H1 (cell line): Measurements from ENCODE around the gene SLC7A10. TPM values are rescaled to one million over a fixed set of nuclear protein-coding genes. Genes with fewer than 3 reads are reported as not detected.
"Not testable (repeated sequence)": the region's sequence is repeated elsewhere in the genome, so short reads cannot be mapped to it uniquely, and the experiment has no call there.

Experiments used
- CTCF ChIA-PET: fragments of 300-600 bp; sonication (Branson Sonifier 250); formaldehyde crosslinking; loops from one replicate; lab custom pipeline; 2021; ENCODE audit not compliant: partially characterized antibody; lab: Charles Lee
- POLR2A ChIA-PET: fragments of 300-600 bp; sonication (Branson Sonifier 250); formaldehyde crosslinking; loops from one replicate; lab custom pipeline; 2021; ENCODE audit warnings: inconsistent platforms; ENCODE audit not compliant: partially characterized antibody; lab: Charles Lee
- DNase-seq, 2 experiments: peaks; one replicate each; pipeline versions ENCODE4 v3.0.0 to v3.0.0-alpha.2; 2010 to 2022; ENCODE audit warnings: low spot score in 2 of 2, low read depth in 1 of 2, mixed read lengths in 1 of 2
- FAIRE-seq: peaks from 2 replicates; lab custom pipeline; 2011; peaks lifted over from hg19 to GRCh38; lab: Jason Lieb, UNC
- H2AFZ ChIP-seq: 2 replicates; pipeline ENCODE4 v1.8.1; 2012; ENCODE audit warnings: low read length, inconsistent platforms
- H2AK5ac ChIP-seq: 2 replicates; pipeline ENCODE4 v1.6.1; 2013; ENCODE audit warnings: low read depth, low read length
- H2BK120ac ChIP-seq: replicated peaks from 2 replicates; pipeline ENCODE3; 2013; ENCODE audit warnings: low read depth, low read length, inconsistent platforms
- H2BK12ac ChIP-seq: 2 replicates; pipeline ENCODE4 v1.6.1; 2013; ENCODE audit warnings: low read depth, low read length
- H2BK15ac ChIP-seq: 2 replicates; pipeline ENCODE4 v1.6.1; 2013; ENCODE audit warnings: low read length
- H2BK20ac ChIP-seq: 2 replicates; pipeline ENCODE4 v1.6.1; 2013; ENCODE audit warnings: low read length
- H2BK5ac ChIP-seq: 2 replicates; pipeline ENCODE4 v1.6.1; 2013; ENCODE audit warnings: low read depth, low read length
- H3K14ac ChIP-seq: 2 replicates; pipeline ENCODE4 v1.6.1; 2013; ENCODE audit warnings: inconsistent platforms; ENCODE audit not compliant: insufficient read length
- H3K18ac ChIP-seq: 2 replicates; pipeline ENCODE4 v1.6.1; 2013; ENCODE audit warnings: low read length; ENCODE audit errors: extremely low read depth
- H3K23ac ChIP-seq: 2 replicates; pipeline ENCODE4 v1.6.1; 2013; ENCODE audit warnings: inconsistent platforms; ENCODE audit not compliant: insufficient read length
- H3K23me2 ChIP-seq: 2 replicates; pipeline ENCODE4 v1.6.1; 2013; ENCODE audit warnings: low read depth, low read length
- H3K27ac ChIP-seq: 2 replicates; pipeline ENCODE4 v1.6.1; 2011; ENCODE audit warnings: low read depth, low read length, inconsistent platforms
- H3K27me3 ChIP-seq, 4 experiments: replicated peaks in 1 of 4; 1 replicate in 1 of 4; 2 replicates in 3 of 4; pipeline versions ENCODE4 v1.6.1 to v1.8.1; 2011 to 2013; ENCODE audit warnings: low read length in 3 of 4, mild to moderate bottlenecking in 3 of 4, inconsistent platforms in 2 of 4, mixed read lengths in 2 of 4, moderate library complexity in 1 of 4; ENCODE audit not compliant: control insufficient read depth in 3 of 4, insufficient read depth in 3 of 4; ENCODE audit errors: extremely low read depth in 1 of 4
- H3K36me3 ChIP-seq, 4 experiments: 2 replicates each; pipeline versions ENCODE4 v1.6.1 to v1.8.1; 2011 to 2013; ENCODE audit warnings: mild to moderate bottlenecking in 4 of 4, low read length in 3 of 4, moderate library complexity in 2 of 4, control low read depth in 1 of 4, inconsistent platforms in 1 of 4; ENCODE audit not compliant: insufficient read depth in 4 of 4, control insufficient read depth in 2 of 4
- H3K4ac ChIP-seq: replicated peaks from 2 replicates; pipeline ENCODE3; 2013; ENCODE audit warnings: low read length, low read depth, mixed read lengths, inconsistent platforms; ENCODE audit not compliant: insufficient read length
- H3K4me1 ChIP-seq, 4 experiments: replicated peaks in 1 of 4; 1 replicate in 1 of 4; 2 replicates in 3 of 4; pipeline versions ENCODE4 v1.6.1 to v1.8.1; 2011 to 2013; ENCODE audit warnings: low read length in 3 of 4, inconsistent platforms in 2 of 4, mixed read lengths in 1 of 4; ENCODE audit not compliant: insufficient read depth in 4 of 4, control insufficient read depth in 3 of 4
- H3K4me2 ChIP-seq, 2 experiments: 2 replicates each; pipeline versions ENCODE4 v1.6.1 to v1.8.1; 2011 to 2013; ENCODE audit warnings: low read depth in 2 of 2, low read length in 2 of 2, control low read depth in 1 of 2, inconsistent platforms in 1 of 2, mild to moderate bottlenecking in 1 of 2; ENCODE audit not compliant: insufficient read depth in 1 of 2
- H3K4me3 ChIP-seq, 4 experiments: fragments of 200-600, 300-600 bp in 1 of 4; sonication (generic), shearing (Covaris generic), sonication (Bioruptor Twin) in 1 of 4; 2 replicates each; pipeline versions ENCODE4 v1.5.1 to v1.8.1; 2011 to 2016; ENCODE audit warnings: low read length in 4 of 4, low read depth in 3 of 4, control low read depth in 2 of 4, inconsistent platforms in 2 of 4, mild to moderate bottlenecking in 2 of 4, mixed read lengths in 1 of 4, moderate library complexity in 1 of 4; ENCODE audit not compliant: insufficient read depth in 2 of 4; ENCODE audit errors: extremely low read depth in 1 of 4
- H3K56ac ChIP-seq: replicated peaks from 2 replicates; pipeline ENCODE3; 2013; ENCODE audit warnings: low read depth, mild to moderate bottlenecking, mixed read lengths, low read length, inconsistent platforms; ENCODE audit not compliant: insufficient read length
- H3K79me1 ChIP-seq: 2 replicates; pipeline ENCODE4 v1.6.1; 2013; ENCODE audit warnings: low read depth, low read length, control low read depth
- H3K79me2 ChIP-seq, 2 experiments: 2 replicates each; pipeline versions ENCODE4 v1.6.1 to v1.8.1; 2012 to 2013; ENCODE audit warnings: low read length in 2 of 2, mild to moderate bottlenecking in 2 of 2, inconsistent platforms in 1 of 2; ENCODE audit not compliant: insufficient read depth in 2 of 2, control insufficient read depth in 1 of 2
- H3K9ac ChIP-seq, 4 experiments: replicated peaks in 1 of 4; 1 replicate in 1 of 4; 2 replicates in 3 of 4; pipeline versions ENCODE4 v1.6.1 to v1.8.1; 2011 to 2013; ENCODE audit warnings: low read depth in 3 of 4, low read length in 3 of 4, control low read depth in 2 of 4, mild to moderate bottlenecking in 2 of 4, moderate library complexity in 2 of 4, inconsistent platforms in 1 of 4; ENCODE audit errors: extremely low read depth in 1 of 4
- H3K9me3 ChIP-seq, 2 experiments: 2 replicates each; pipeline versions ENCODE4 v1.6.1 to v1.8.1; 2012 to 2013; ENCODE audit warnings: mild to moderate bottlenecking in 2 of 2, moderate library complexity in 2 of 2, control low read depth in 1 of 2, inconsistent platforms in 1 of 2, low read depth in 1 of 2, low read length in 1 of 2, mixed read lengths in 1 of 2; ENCODE audit not compliant: insufficient read depth in 2 of 2
- H4K20me1 ChIP-seq, 2 experiments: replicated peaks in 1 of 2; 2 replicates each; pipeline versions ENCODE3 to v1.8.1; 2011 to 2013; ENCODE audit warnings: inconsistent platforms in 2 of 2, low read length in 2 of 2, mild to moderate bottlenecking in 1 of 2; ENCODE audit not compliant: insufficient read depth in 2 of 2, control insufficient read depth in 1 of 2
- H4K5ac ChIP-seq: 2 replicates; pipeline ENCODE4 v1.6.1; 2013; ENCODE audit warnings: low read length, low read depth, mixed read lengths, inconsistent platforms; ENCODE audit not compliant: insufficient read length
- H4K8ac ChIP-seq: 2 replicates; pipeline ENCODE4 v1.8.0; 2013; ENCODE audit warnings: mild to moderate bottlenecking, moderate library complexity, low read length, inconsistent platforms; ENCODE audit not compliant: insufficient read depth; ENCODE audit errors: extremely low read depth
- H4K91ac ChIP-seq: replicated peaks from 2 replicates; pipeline ENCODE3; 2013; ENCODE audit warnings: low read length, mixed read lengths, inconsistent platforms; ENCODE audit not compliant: insufficient read length
- WGBS, 2 experiments: shearing (Covaris generic) in 1 of 2; methylation state at CpG; one replicate each; pipeline versions ENCODE4 v1.1.6 to v1.1.7; 2013 to 2015; ENCODE audit warnings: low lambda C conversion rate in 2 of 2, mixed read lengths in 2 of 2, inconsistent platforms in 1 of 2, low coverage in 1 of 2, missing lambda C conversion rate in 1 of 2; ENCODE audit not compliant: insufficient replicate concordance in 2 of 2, insufficient coverage in 1 of 2, insufficient read length in 1 of 2; ENCODE audit errors: extremely low coverage in 1 of 2, missing lambda C conversion rate in 1 of 2; 5-methylcytosine and 5-hydroxymethylcytosine counted together
- polyA plus RNA-seq, 7 experiments: library from polyadenylated mRNA; depleted of rRNA in 3 of 7; stranded (reverse) in 5 of 7; unstranded in 2 of 7; fragments of >200 nt in 5 of 7; fragments of 200-250 nt in 2 of 7; gene quantifications; 1 replicate in 5 of 7; 2 replicates in 1 of 7; 4 replicates in 1 of 7; pipeline versions ENCODE4 v1.2.1 to v1.2.3, GENCODE V29; 2011 to 2013; ENCODE audit warnings: missing spikeins in 2 of 7, mixed read lengths in 2 of 7
- total RNA-seq: library from RNA; stranded (reverse); fragmentation: NEBNext Ultra II Directional; extraction: Animal tissue kit (Norgen Biotek cat#: 25700); gene quantifications from 2 replicates; pipeline ENCODE4 v1.2.1, GENCODE V29; 2021

SLC7A10 gene
- total and polyA plus RNA-seq, 2 of the 8 experiments (the other 6 are each of a cell fraction or from before 2014, with no cell fraction given) = 3.7 to 7.1 TPM

GRCh38 chr19:33222255-33222654, 3.4 kb downstream of the SLC7A10 start:
- not testable (repeated sequence) for H3K79me2 ChIP-seq, H3K4me1 ChIP-seq, H3K79me1 ChIP-seq, H2BK120ac ChIP-seq, H3K4me2 ChIP-seq, H3K18ac ChIP-seq, H3K9me3 ChIP-seq, H2BK5ac ChIP-seq, H2BK12ac ChIP-seq, H3K27ac ChIP-seq, H3K9ac ChIP-seq, FAIRE-seq, H3K23ac ChIP-seq, H4K5ac ChIP-seq, H2BK20ac ChIP-seq, H4K8ac ChIP-seq, DNase-seq, H3K4me3 ChIP-seq, H3K56ac ChIP-seq, H4K91ac ChIP-seq, H2AFZ ChIP-seq, H3K4ac ChIP-seq, H2AK5ac ChIP-seq, H4K20me1 ChIP-seq, H3K36me3 ChIP-seq, H2BK15ac ChIP-seq, H3K14ac ChIP-seq
- peaks cover 16 to 31% (median 29%) of the 10 kb centered on the region in 4 experiments for H3K27me3 ChIP-seq
- POLR2A ChIA-PET = interaction anchor here (1.5 kb wide), 1 partner anchor 152 kb away, joined by 4 read pairs; the partner anchor contains the start of gene CEBPG
- H3K23me2 ChIP-seq = peaks cover 15% of the 10 kb centered on the region; the same call in 1 of the 2 replicates
- CTCF ChIA-PET = interaction anchor here (0.6 to 5.3 kb wide), 6 partner anchors 13 to 194 kb away, joined by 3 to 34 read pairs (median 4); no protein-coding TSS in a partner anchor
- 86% methylated on average over 2 of the region's 2 CpGs; no CpG with 5 or more reads in 1 of the 2 experiments for WGBS, 2 experiments
